Measurements from ENCODE around the gene FAM110D.

DNA sequence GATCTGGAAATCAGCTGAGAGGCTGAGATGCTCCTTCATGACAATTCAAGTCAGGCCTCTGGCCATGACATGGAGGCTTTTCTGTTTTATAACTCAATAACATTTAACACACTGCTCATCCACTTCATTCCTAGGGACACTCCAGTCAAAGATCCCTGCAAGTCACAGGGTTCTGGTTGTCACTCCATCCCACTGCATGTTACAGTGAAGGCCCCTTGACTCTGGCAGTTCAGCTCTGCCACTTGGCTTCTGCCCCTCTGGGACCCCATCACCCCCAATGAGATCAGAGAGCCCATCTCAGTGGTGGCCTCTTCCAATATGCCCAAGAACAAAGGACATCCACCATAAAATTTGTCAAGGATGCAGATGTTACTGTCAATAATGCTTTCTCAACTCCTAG, 10.0 kb upstream of the FAM110D start:
- TF ChIP-seq POLR2AphosphoS5 (IDR thresholded peaks at IDR 0.05; ENCODE audit: low read depth, low read length) (no peak), TAF1 (IDR thresholded peaks at IDR 0.05; ENCODE audit: borderline replicate concordance, insufficient read depth, low read length) (no peak)
- TF ChIP-seq, protein P1, sequence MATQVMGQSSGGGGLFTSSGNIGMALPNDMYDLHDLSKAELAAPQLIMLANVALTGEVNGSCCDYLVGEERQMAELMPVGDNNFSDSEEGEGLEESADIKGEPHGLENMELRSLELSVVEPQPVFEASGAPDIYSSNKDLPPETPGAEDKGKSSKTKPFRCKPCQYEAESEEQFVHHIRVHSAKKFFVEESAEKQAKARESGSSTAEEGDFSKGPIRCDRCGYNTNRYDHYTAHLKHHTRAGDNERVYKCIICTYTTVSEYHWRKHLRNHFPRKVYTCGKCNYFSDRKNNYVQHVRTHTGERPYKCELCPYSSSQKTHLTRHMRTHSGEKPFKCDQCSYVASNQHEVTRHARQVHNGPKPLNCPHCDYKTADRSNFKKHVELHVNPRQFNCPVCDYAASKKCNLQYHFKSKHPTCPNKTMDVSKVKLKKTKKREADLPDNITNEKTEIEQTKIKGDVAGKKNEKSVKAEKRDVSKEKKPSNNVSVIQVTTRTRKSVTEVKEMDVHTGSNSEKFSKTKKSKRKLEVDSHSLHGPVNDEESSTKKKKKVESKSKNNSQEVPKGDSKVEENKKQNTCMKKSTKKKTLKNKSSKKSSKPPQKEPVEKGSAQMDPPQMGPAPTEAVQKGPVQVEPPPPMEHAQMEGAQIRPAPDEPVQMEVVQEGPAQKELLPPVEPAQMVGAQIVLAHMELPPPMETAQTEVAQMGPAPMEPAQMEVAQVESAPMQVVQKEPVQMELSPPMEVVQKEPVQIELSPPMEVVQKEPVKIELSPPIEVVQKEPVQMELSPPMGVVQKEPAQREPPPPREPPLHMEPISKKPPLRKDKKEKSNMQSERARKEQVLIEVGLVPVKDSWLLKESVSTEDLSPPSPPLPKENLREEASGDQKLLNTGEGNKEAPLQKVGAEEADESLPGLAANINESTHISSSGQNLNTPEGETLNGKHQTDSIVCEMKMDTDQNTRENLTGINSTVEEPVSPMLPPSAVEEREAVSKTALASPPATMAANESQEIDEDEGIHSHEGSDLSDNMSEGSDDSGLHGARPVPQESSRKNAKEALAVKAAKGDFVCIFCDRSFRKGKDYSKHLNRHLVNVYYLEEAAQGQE (IDR thresholded peaks at IDR 0.05; ENCODE audit: insufficient read depth in 1 of 2, low read depth in 2 of 2, low read length in 2 of 2): no peak
